ENCODE measurements around the gene SLC47A2. TPM values are rescaled to one million over a fixed set of nuclear protein-coding genes. Genes with fewer than 3 reads are reported as not detected.
A peak's percentile ranks its signal among the peaks of the same experiment; 100 is the strongest.

SLC47A2 gene
- total RNA-seq, 2 donors from 2014 or later, result not detected

DNA sequence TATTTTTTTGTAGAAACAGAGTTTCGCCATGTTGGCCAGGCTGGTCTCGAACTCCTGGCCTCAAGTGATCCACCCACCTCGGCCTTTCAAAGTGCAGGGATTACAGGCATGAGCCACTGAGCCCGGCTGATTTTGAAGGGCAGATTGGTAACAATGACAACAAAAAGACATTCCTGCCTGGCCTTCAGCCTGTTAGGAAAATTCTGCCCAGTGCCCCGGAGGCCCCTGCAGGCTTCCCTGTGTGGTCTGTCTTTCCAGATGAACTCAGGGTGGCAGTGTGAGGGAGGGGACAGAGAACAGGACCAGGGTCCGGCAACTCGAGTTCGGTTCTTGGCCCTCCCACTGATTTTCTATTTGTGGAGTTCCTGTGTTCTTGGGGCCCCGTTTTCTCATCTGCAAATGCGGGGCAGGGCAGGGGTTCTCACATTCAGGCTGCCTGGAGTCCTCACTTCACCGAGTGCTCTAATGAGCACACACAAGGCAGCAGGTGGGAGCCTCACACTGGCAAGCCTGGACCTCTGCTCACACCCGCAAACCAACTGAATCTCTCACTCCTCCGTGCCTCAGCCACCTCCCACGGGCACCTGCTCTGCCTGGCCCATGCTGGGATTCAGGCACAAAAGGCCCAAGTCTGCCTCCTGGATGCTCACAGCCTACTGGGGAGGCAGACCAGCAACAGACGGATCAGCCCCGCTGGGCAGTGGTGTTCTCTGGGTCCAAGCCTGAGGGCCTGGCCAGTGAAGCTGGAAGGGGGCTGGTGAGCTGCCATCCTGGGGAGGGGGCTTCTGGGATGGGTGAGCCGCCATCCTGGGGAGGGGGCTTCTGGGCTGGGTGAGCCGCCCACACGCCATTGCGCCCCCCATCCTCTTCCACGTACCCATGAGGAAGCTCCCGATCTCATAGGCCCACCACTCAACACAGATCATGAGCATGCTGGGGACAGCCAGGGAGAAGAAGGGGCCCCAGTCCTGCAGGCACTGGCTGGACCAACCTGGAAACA lies 10.3 kb downstream of the SLC47A2 start:
- WGBS, result 81% methylated on average over 22 of the region's 22 CpGs
- DNase-seq (ENCODE audit: low spot score), result no peak
- H3K4me3 ChIP-seq, result no peak overlapping the region
- no peak for TF ChIP-seq POLR2A (IDR thresholded peaks at IDR 0.05)
- TF ChIP-seq, protein P1, sequence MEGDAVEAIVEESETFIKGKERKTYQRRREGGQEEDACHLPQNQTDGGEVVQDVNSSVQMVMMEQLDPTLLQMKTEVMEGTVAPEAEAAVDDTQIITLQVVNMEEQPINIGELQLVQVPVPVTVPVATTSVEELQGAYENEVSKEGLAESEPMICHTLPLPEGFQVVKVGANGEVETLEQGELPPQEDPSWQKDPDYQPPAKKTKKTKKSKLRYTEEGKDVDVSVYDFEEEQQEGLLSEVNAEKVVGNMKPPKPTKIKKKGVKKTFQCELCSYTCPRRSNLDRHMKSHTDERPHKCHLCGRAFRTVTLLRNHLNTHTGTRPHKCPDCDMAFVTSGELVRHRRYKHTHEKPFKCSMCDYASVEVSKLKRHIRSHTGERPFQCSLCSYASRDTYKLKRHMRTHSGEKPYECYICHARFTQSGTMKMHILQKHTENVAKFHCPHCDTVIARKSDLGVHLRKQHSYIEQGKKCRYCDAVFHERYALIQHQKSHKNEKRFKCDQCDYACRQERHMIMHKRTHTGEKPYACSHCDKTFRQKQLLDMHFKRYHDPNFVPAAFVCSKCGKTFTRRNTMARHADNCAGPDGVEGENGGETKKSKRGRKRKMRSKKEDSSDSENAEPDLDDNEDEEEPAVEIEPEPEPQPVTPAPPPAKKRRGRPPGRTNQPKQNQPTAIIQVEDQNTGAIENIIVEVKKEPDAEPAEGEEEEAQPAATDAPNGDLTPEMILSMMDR (IDR thresholded peaks at IDR 0.05), result no peak
- TF ChIP-seq POLR2AphosphoS5 (IDR thresholded peaks at IDR 0.05), result no peak
- no peaks in the 10 kb centered on the region for H3K9me3 ChIP-seq
- H3K36me3 ChIP-seq, result no peaks in the 10 kb centered on the region
- intact Hi-C loops (cut with DNase I), result no loop called here
- no peaks in the 10 kb centered on the region for H3K27me3 ChIP-seq (replicated peaks; ENCODE audit: insufficient read depth)
- H3K4me1 ChIP-seq (replicated peaks), result no peaks in the 10 kb centered on the region
- peak overlapping the region in 1 of 2 donors; percentile 52 for H3K27ac ChIP-seq

- no peak for DNase-seq (ENCODE audit: low spot score)
- H3K27ac ChIP-seq, result no peak overlapping the region
- H3K4me3 ChIP-seq, result no peak overlapping the region
- TF ChIP-seq POLR2AphosphoS5 (IDR thresholded peaks at IDR 0.05), result no peak
- TF ChIP-seq, protein P1 (IDR thresholded peaks at IDR 0.05), result no peak
- TF ChIP-seq POLR2A (IDR thresholded peaks at IDR 0.05), result no peak
- no peaks in the 10 kb centered on the region for H3K27me3 ChIP-seq (replicated peaks; ENCODE audit: insufficient read depth)
- H3K4me1 ChIP-seq (replicated peaks), result no peaks in the 10 kb centered on the region
- WGBS, result 88% methylated on average over 13 of the region's 13 CpGs
- intact Hi-C loops (cut with DNase I), result no loop called here
- no peaks in the 10 kb centered on the region for H3K36me3 ChIP-seq
- H3K9me3 ChIP-seq, result no peaks in the 10 kb centered on the region
Measured at GRCh38 chr17:19705201-19705600, 11.2 kb downstream of the SLC47A2 start.

DNA sequence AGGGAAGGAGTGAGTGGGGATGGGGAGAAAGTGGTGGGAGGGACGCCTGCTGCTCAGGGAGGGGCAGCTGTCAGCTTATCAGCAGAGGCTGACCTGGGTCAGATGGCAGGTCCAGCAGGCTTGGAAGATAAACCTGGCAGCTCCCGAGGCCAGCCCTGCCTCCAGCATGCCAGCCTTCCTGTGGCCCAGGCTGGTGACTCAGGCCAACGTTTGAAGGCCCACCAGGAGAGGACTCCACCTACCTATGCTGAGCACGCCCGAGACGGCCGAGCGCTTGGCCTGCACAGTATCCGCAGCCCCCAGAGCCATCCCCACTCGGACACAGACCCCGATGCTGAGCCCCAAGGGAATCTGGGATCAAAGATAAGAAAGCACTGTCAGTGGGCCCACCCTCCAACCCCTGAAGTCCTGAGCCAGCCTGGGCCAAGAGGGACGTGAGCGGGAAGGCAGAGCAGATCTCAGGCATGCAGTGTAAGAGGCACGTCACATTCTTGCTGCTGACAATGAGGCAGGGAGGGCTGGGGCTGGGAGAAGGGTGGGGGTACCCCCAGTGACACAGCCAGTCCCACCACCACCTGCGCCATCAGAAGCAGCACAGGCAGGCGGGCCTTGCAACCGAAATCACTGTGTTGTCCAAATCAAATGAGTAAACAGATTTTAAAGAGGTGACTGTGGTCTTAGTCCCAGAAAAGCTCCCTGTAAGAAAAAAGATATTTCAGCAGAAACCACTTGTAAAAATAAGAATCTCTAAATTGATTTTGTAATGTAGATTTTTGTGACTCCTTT lies 12.4 kb downstream of the SLC47A2 start:
- TF ChIP-seq, protein P1 (IDR thresholded peaks at IDR 0.05), result no peak
- TF ChIP-seq POLR2AphosphoS5 (IDR thresholded peaks at IDR 0.05) (no peak), POLR2A (IDR thresholded peaks at IDR 0.05) (no peak)
- H3K9me3 ChIP-seq, result no peaks in the 10 kb centered on the region
- H3K4me1 ChIP-seq (replicated peaks), result no peaks in the 10 kb centered on the region
- no peak overlapping the region for H3K27ac ChIP-seq
- WGBS, result 80% methylated on average over 17 of the region's 17 CpGs
- no peaks in the 10 kb centered on the region for H3K27me3 ChIP-seq (replicated peaks; ENCODE audit: insufficient read depth)
- DNase-seq (ENCODE audit: low spot score), result no peak
- no peaks in the 10 kb centered on the region for H3K36me3 ChIP-seq
- H3K4me3 ChIP-seq, result no peak overlapping the region
- intact Hi-C loops (cut with DNase I), result no loop called here

DNA sequence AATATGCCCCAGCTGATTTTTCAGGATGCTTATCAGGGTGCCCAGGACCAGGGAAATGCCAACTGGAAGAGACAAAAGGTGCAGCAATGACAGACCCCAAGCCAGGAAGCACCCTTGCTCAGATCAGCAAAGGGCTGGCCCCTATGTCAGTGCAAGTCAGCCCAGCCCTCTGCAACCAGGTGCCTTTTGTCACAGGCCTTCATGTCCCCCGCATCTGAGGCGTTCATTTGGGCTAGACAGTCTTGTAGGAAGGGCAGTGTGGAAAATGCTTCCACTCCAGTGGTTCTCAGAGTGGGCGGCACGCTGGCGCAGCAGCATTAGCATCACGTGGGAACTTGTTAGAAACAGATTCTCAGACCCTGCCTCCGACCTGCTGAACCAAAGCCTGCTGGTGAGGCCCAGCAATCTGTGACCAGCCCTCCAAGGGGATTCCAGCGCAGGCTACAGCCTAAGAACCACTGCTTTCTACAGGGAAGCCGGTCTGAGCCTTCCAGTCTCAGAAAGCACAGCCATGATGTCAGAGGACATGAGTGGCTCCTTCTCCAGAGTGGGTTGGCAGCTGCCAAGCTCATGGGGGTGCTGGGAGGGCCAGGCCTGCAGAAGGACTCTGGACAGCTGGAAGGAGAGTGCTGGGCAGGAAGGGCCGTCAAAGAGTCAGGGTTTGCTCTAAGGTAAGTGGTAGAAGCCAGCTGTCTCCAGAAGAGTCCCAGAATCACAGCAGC lies 13.1 kb downstream of the SLC47A2 start:
- 88% methylated on average over 10 of the region's 10 CpGs for WGBS
- DNase-seq (ENCODE audit: low spot score), result no peak
- Histone ChIP-seq H3K9me3 (no peaks in the 10 kb centered on the region), H3K27ac (no peak overlapping the region), H3K4me1 (replicated peaks) (no peaks in the 10 kb centered on the region), H3K36me3 (no peaks in the 10 kb centered on the region), H3K4me3 (no peak overlapping the region), H3K27me3 (replicated peaks; ENCODE audit: insufficient read depth) (no peaks in the 10 kb centered on the region)
- intact Hi-C loops (cut with DNase I), result no loop called here
- TF ChIP-seq POLR2A (IDR thresholded peaks at IDR 0.05) (no peak), POLR2AphosphoS5 (IDR thresholded peaks at IDR 0.05) (no peak)
- TF ChIP-seq, protein P1 (IDR thresholded peaks at IDR 0.05), result no peak
